GM10248 (cell line): Measurements from ENCODE around the gene COLQ.

ENCODE experiments used
- CTCF ChIA-PET: fragments of 300-600 bp; sonication (Branson Sonifier 250); formaldehyde crosslinking; extraction: SDS; loops from one replicate; lab custom pipeline; 2021; ENCODE audit warnings: antibody characterized with exemption; lab: Yijun Ruan, JAX
- POLR2A ChIA-PET: fragments of 350-650 bp; sonication (Branson Sonifier 250); formaldehyde crosslinking; extraction: SDS; loops from one replicate; lab custom pipeline; 2020; ENCODE audit warnings: antibody characterized with exemption; lab: Yijun Ruan, JAX
- DNase-seq: peaks from one replicate; pipeline ENCODE4 v3.0.0; 2012; ENCODE audit errors: extremely low spot score
- CTCF ChIP-seq: IDR thresholded peaks from 2 replicates; pipeline ENCODE4 v1.5.1; 2012; ENCODE audit warnings: mild to moderate bottlenecking, low read depth; ENCODE audit errors: extremely low read depth, missing control alignments, control extremely low read depth

Gene COLQ

GRCh38 chr3:15513810-15514662, 7.5 kb downstream of the COLQ start:
- ChIA-PET POLR2A (no interaction called here), CTCF (interaction anchor here (0.9 to 4.3 kb wide), 4 partner anchors 10 to 21 kb away, joined by 3 to 23 read pairs (median 4); no protein-coding TSS in a partner anchor)
- no peak for TF ChIP-seq CTCF
- no peak for DNase-seq

DNA sequence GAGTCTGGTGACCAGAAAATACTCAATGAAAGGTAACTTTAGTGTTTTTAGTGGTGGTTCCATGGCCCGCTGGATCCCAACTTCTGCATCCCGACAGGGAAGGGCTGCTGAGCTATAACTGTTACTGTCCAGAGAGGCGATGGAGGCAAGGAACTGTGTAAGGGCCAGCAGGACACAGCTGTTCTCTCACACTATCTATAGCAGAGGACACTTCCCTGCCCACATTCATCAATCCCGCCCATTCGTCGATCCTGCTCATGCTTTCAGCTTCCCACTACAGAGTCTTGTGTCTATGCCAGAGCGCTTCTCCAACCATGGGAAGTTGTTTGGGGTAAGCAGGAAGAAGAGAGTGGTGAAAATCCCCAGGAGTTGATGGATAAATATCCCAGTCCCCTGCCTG, 8.4 kb downstream of the COLQ start:
- ChIA-PET POLR2A (no interaction called here), CTCF (no interaction called here)
- DNase-seq, result no peak
- TF ChIP-seq CTCF, result no peak

DNA sequence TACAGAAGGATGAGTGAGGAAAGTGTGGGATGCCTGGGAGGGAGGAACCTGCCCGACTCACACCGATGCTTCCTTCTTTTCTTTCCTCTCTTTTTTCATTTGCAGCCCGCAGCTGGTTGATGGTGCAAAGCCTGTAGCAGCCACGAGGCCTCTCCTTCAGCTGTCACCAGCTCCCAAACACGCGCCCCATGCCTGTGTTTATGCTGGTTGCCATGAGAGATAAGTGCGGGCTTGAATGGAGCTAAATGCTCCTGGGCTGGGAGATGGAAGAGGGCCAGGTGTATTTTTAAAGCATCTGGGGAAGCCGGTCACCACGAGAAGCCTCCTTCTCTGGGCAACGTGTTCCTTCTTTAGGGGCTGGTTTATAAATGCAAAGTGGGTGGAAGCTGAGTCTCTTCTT, 9.3 kb downstream of the COLQ start:
- ChIA-PET CTCF (interaction anchor here (0.7 to 1.4 kb wide), 3 partner anchors 13 to 405 kb away, joined by 3 read pairs; no protein-coding TSS in a partner anchor), POLR2A (no interaction called here)
- no peak for TF ChIP-seq CTCF
- DNase-seq, result no peak

DNA sequence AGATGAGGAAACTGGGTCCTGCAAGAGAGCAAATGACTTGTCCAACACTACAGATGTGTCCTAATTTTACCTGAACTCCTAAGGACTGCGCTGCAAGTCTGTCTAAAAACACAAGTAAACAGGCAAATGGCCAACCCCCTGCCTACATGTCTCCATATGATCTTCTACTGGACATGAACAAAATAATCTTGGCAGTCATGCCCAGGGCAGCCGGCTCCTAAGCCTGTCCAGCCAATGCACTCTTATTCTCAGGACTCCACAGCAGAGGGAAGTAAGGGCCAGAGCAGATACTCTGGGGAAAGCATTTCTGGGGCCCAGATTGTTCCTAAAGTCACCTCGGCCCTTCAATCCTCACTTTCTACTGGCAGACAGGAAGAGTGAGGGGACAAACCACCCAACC, 10.3 kb downstream of the COLQ start:
- ChIA-PET POLR2A (interaction anchor here (0.8 kb wide), 1 partner anchor 56 kb away, joined by 13 read pairs; no protein-coding TSS in a partner anchor), CTCF (no interaction called here)
- no peak for TF ChIP-seq CTCF
- no peak for DNase-seq

DNA sequence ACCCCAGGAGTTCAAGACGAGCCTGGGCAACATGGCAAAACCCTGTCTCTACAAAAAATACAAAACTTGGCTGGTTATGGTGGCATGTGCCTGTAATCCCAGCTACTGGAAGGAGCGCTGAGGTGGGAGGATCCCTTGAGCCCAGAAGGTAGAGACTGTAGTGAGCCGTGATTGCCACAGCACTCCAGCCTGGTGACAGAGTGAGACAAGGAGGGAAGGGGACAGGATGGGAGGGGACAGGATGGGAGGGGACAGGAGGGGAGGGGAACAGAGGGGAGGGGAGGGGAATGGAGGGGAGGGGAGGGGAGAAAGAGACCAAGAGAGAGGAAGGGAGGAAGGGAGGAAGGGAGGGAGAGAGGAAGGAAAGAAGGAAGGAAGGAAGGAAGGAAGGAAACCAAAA, 11.0 kb downstream of the COLQ start:
- no peak for TF ChIP-seq CTCF
- CTCF ChIA-PET, result interaction anchor here (0.9 kb wide), 1 partner anchor 307 kb away, joined by 3 read pairs; no protein-coding TSS in a partner anchor
- POLR2A ChIA-PET, result interaction anchor here (0.5 to 0.8 kb wide), 2 partner anchors 38 to 56 kb away, joined by 4 to 13 read pairs; no protein-coding TSS in a partner anchor
- DNase-seq, result no peak

GRCh38 chr3:15506571-15506970, 14.9 kb downstream of the COLQ start:
- CTCF ChIA-PET, result no interaction called here
- POLR2A ChIA-PET, result no interaction called here
- no peak for DNase-seq
- no peak for TF ChIP-seq CTCF
